Mononuclear cell (primary cell): Measurements from ENCODE around the gene XKR3. TPM values are rescaled to one million over a fixed set of nuclear protein-coding genes. Genes with fewer than 3 reads are reported as not detected.
"Not testable (repeated sequence)": the region's sequence is repeated elsewhere in the genome, so short reads cannot be mapped to it uniquely, and the experiment has no call there.

Source experiments
- H3K27me3 ChIP-seq: 2 replicates; pipeline ENCODE4 v1.6.0; 2011; ENCODE audit warnings: low read length, control low read depth; ENCODE audit not compliant: insufficient read depth
- H3K4me1 ChIP-seq: 2 replicates; pipeline ENCODE4 v1.5.1; 2011; ENCODE audit warnings: mild to moderate bottlenecking, low read length, control low read depth; ENCODE audit not compliant: insufficient read depth
- H3K4me3 ChIP-seq: 2 replicates; pipeline ENCODE4 v1.5.1; 2011; ENCODE audit warnings: mild to moderate bottlenecking, low read length, moderate library complexity
- H3K9me3 ChIP-seq: 2 replicates; pipeline ENCODE4 v1.5.1; 2011; ENCODE audit warnings: low read depth, mild to moderate bottlenecking, control low read depth, low read length
- total RNA-seq: library from RNA; depleted of rRNA; stranded (reverse); fragments of >200 nt; gene quantifications from one replicate; pipeline ENCODE4 v1.2.3, GENCODE V29; 2012

XKR3 gene
- total RNA-seq, 1 donor: not detected

GRCh38 chr22:16734271-16734670 is 90.9 kb downstream of the XKR3 start:
- not testable (repeated sequence) for H3K27me3 ChIP-seq, H3K9me3 ChIP-seq, H3K4me1 ChIP-seq, H3K4me3 ChIP-seq

Other genes with a start within 250 kb of the XKR3 start
- gene CCT8L2, start 232.6 kb downstream of the XKR3 start, total RNA-seq: not detected
- gene GAB4, start 182.8 kb upstream of the XKR3 start, total RNA-seq: 0.21 TPM